ENCODE data around the gene IRF5.

DNA sequence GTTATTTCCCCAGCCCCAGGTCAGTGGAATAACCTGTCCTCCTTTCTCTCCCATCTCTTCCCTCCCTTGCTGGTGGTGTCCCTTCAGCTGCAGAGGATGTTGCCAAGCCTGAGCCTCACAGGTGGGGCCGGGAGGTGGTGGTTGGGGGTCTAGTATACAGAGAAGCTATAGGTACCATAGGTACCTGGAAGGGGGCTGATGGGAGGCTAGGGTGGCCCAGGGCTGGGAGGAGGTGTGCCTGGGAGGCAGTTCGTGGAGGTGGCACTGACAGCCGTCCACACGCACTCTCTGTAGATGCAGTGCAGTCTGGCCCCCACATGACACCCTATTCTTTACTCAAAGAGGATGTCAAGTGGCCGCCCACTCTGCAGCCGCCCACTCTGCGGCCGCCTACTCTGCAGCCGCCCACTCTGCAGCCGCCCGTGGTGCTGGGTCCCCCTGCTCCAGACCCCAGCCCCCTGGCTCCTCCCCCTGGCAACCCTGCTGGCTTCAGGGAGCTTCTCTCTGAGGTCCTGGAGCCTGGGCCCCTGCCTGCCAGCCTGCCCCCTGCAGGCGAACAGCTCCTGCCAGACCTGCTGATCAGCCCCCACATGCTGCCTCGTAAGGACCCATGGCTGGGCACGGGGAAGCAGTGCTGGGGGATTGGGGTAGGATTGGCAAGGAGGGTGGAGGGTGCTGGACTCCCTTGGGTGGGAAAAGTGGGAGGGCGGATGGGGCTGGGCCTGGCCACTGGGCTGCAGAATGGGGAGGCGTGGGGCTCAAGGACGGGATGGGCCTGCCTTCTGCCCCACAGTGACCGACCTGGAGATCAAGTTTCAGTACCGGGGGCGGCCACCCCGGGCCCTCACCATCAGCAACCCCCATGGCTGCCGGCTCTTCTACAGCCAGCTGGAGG is 9.5 kb downstream of the IRF5 start:
- TF ChIP-seq, protein P1, sequence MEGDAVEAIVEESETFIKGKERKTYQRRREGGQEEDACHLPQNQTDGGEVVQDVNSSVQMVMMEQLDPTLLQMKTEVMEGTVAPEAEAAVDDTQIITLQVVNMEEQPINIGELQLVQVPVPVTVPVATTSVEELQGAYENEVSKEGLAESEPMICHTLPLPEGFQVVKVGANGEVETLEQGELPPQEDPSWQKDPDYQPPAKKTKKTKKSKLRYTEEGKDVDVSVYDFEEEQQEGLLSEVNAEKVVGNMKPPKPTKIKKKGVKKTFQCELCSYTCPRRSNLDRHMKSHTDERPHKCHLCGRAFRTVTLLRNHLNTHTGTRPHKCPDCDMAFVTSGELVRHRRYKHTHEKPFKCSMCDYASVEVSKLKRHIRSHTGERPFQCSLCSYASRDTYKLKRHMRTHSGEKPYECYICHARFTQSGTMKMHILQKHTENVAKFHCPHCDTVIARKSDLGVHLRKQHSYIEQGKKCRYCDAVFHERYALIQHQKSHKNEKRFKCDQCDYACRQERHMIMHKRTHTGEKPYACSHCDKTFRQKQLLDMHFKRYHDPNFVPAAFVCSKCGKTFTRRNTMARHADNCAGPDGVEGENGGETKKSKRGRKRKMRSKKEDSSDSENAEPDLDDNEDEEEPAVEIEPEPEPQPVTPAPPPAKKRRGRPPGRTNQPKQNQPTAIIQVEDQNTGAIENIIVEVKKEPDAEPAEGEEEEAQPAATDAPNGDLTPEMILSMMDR (IDR thresholded peaks at IDR 0.05; ENCODE audit: insufficient read depth, low read depth, low read length): no peak
- no peak for TF ChIP-seq EZH2 (IDR thresholded peaks at IDR 0.05; ENCODE audit: insufficient read depth, low read length)
